ENCODE measurements around the gene OVAAL. TPM values are rescaled to one million over a fixed set of nuclear protein-coding genes. Genes with fewer than 3 reads are reported as not detected.

The OVAAL gene
- total and polyA plus RNA-seq, 2 donors (not counting 3 experiments of a cell fraction or from before 2014, with no cell fraction given), result 0.04 TPM; not detected in 1

DNA sequence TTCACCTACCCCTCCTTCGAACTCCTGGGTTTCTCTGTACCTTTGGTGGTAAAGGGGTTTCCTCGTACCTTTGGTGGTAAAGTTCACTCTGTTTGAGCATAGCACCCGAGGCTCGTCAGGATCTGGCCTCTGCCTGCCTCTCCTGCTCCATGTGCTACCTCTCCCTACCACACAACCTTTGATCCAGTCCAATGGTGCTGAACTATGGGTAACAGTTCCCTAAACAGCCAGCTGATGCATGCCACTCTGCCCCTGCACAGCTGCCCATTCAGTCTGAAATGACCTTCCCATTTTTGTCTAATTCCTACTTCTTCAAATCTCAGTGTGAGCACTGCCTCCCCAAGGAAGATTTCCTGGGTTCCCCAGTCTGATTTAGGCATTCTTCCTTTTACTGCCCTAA, 14.0 kb downstream of the OVAAL start:
- CTCF ChIA-PET, result no interaction called here
- no TSS peak for BruUV-seq (replicated peaks)
- POLR2A ChIA-PET, result no interaction called here
- no peak overlapping the region for H3K9ac ChIP-seq (replicated peaks; ENCODE audit: extremely low read depth, insufficient read depth, low read length)
- no peak overlapping the region for H2AFZ ChIP-seq (ENCODE audit: low read depth, low read length)
- H3K79me2 ChIP-seq (ENCODE audit: control insufficient read depth, insufficient read depth, low read length), result no peaks in the 10 kb centered on the region
- no peaks in the 10 kb centered on the region for H3K9me1 ChIP-seq (replicated peaks; ENCODE audit: control insufficient read depth, extremely low read depth, insufficient read depth, low read length)
- H3K36me3 ChIP-seq (ENCODE audit: control insufficient read depth in 2 of 2, extremely low read depth in 1 of 2, insufficient read depth in 2 of 2, low read length in 2 of 2), result no peaks in the 10 kb centered on the region
- no peaks in the 10 kb centered on the region for H3K9me3 ChIP-seq (replicated peaks; ENCODE audit: control insufficient read depth, insufficient read depth, low read length)
- DNase-seq (ENCODE audit: low read depth, low spot score) (no peak), FAIRE-seq (no peak)
- TF ChIP-seq, protein P1, sequence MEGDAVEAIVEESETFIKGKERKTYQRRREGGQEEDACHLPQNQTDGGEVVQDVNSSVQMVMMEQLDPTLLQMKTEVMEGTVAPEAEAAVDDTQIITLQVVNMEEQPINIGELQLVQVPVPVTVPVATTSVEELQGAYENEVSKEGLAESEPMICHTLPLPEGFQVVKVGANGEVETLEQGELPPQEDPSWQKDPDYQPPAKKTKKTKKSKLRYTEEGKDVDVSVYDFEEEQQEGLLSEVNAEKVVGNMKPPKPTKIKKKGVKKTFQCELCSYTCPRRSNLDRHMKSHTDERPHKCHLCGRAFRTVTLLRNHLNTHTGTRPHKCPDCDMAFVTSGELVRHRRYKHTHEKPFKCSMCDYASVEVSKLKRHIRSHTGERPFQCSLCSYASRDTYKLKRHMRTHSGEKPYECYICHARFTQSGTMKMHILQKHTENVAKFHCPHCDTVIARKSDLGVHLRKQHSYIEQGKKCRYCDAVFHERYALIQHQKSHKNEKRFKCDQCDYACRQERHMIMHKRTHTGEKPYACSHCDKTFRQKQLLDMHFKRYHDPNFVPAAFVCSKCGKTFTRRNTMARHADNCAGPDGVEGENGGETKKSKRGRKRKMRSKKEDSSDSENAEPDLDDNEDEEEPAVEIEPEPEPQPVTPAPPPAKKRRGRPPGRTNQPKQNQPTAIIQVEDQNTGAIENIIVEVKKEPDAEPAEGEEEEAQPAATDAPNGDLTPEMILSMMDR (IDR thresholded peaks at IDR 0.05; ENCODE audit: extremely low read depth in 1 of 2, insufficient read depth in 1 of 2, low read depth in 1 of 2, low read length in 2 of 2), result no peak
- TF ChIP-seq MYC (IDR thresholded peaks at IDR 0.05; ENCODE audit: low read depth, low read length), result no peak
- no peak for TF ChIP-seq JUN (IDR thresholded peaks at IDR 0.05; ENCODE audit: borderline replicate concordance, insufficient read depth, insufficient read length, low read depth)
- no peak overlapping the region for H3K4me3 ChIP-seq (replicated peaks in 1 of 3; ENCODE audit: insufficient read depth in 1 of 3, low read depth in 1 of 3, low read length in 3 of 3)
- H3K4me1 ChIP-seq (ENCODE audit: control insufficient read depth, extremely low read depth, insufficient read depth, low read length), result no peaks in the 10 kb centered on the region
- H3K4me2 ChIP-seq (ENCODE audit: insufficient read depth, low read length), result no peak overlapping the region
- H4K20me1 ChIP-seq (replicated peaks; ENCODE audit: control insufficient read depth, extremely low read depth, insufficient read depth, low read length), result no peaks in the 10 kb centered on the region
- no peak overlapping the region for H3K27ac ChIP-seq (ENCODE audit: insufficient read depth, low read depth, low read length)
- dilution Hi-C loops (cut with MboI; ENCODE audit: extremely low pct_ligation_motif_present, low sequenced_read_pairs) (no loop called here), intact Hi-C loops (cut with micrococcal nuclease) (no loop called here)
- H3K27me3 ChIP-seq (ENCODE audit: control insufficient read depth in 2 of 2, insufficient read depth in 2 of 2, low read length in 2 of 2), result peaks cover 0 to 12% of the 10 kb centered on the region in 2 experiments

DNA sequence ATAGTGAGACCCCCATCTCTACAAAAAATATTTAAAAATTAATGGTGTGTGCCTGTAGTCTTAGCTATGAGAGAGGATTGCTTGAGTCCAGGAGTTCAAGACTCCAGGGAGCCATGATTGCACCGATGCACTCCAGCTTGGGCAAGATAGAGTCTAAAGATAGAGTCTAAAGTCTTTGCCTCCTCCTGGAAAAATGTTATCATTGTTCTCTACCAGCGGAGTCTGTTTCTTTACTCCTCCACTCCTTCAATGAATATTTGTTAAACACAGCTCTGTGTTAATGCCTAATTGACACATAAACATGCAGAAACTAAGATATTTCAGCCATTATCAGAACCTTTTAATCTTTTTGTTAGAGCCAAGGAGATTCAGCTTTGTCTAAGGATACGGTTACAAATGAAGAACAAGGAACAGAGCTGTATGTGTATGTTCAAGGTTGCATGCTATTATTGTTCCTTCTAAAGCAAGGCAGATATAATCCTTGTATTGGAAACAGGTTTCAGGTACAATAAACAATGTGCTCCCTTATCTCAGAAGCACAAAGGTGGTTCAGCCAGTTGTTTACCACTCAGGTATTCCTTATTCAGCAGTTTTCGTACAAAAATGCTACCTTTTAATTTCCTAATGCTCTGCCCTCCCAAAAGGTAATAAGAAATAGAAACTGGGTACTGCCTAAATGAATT, 15.4 kb downstream of the OVAAL start:
- Histone ChIP-seq H2AFZ (ENCODE audit: low read depth, low read length) (no peak overlapping the region), H3K9me1 (replicated peaks; ENCODE audit: control insufficient read depth, extremely low read depth, insufficient read depth, low read length) (no peaks in the 10 kb centered on the region), H4K20me1 (replicated peaks; ENCODE audit: control insufficient read depth, extremely low read depth, insufficient read depth, low read length) (no peaks in the 10 kb centered on the region), H3K4me2 (ENCODE audit: insufficient read depth, low read length) (no peak overlapping the region), H3K27me3 (ENCODE audit: control insufficient read depth in 2 of 2, insufficient read depth in 2 of 2, low read length in 2 of 2) (peaks cover 0 to 11% of the 10 kb centered on the region in 2 experiments), H3K27ac (ENCODE audit: insufficient read depth, low read depth, low read length) (no peak overlapping the region), H3K79me2 (ENCODE audit: control insufficient read depth, insufficient read depth, low read length) (no peaks in the 10 kb centered on the region), H3K9ac (replicated peaks; ENCODE audit: extremely low read depth, insufficient read depth, low read length) (no peak overlapping the region), H3K4me3 (replicated peaks in 1 of 3; ENCODE audit: insufficient read depth in 1 of 3, low read depth in 1 of 3, low read length in 3 of 3) (no peak overlapping the region), H3K9me3 (replicated peaks; ENCODE audit: control insufficient read depth, insufficient read depth, low read length) (no peaks in the 10 kb centered on the region), H3K4me1 (ENCODE audit: control insufficient read depth, extremely low read depth, insufficient read depth, low read length) (no peaks in the 10 kb centered on the region), H3K36me3 (ENCODE audit: control insufficient read depth in 2 of 2, extremely low read depth in 1 of 2, insufficient read depth in 2 of 2, low read length in 2 of 2) (no peaks in the 10 kb centered on the region)
- DNase-seq (ENCODE audit: low read depth, low spot score) (no peak), FAIRE-seq (no peak)
- ChIA-PET CTCF (interaction anchor here (0.8 kb wide), 1 partner anchor 11 kb away, joined by 3 read pairs; no protein-coding TSS in a partner anchor), POLR2A (no interaction called here)
- dilution Hi-C loops (cut with MboI; ENCODE audit: extremely low pct_ligation_motif_present, low sequenced_read_pairs) (no loop called here), intact Hi-C loops (cut with micrococcal nuclease) (no loop called here)
- BruUV-seq (replicated peaks), result no TSS peak
- TF ChIP-seq JUN (IDR thresholded peaks at IDR 0.05; ENCODE audit: borderline replicate concordance, insufficient read depth, insufficient read length, low read depth), result no peak
